Bronchial epithelial cell (primary cell): Measurements from ENCODE around the gene CCR7. TPM values are rescaled to one million over a fixed set of nuclear protein-coding genes. Genes with fewer than 3 reads are reported as not detected.

ENCODE experiments used
- DNase-seq: peaks from one replicate; pipeline ENCODE4 v3.0.0-alpha.2; 2010; ENCODE audit warnings: low read depth
- FAIRE-seq: peaks from 2 replicates; lab custom pipeline; 2011; peaks lifted over from hg19 to GRCh38; lab: Jason Lieb, UNC
- H3K27me3 ChIP-seq: 2 replicates; pipeline ENCODE4 v1.5.1; 2011; ENCODE audit warnings: low read length; ENCODE audit not compliant: control insufficient read depth, insufficient read depth
- H3K36me3 ChIP-seq: 2 replicates; pipeline ENCODE4 v1.5.1; 2011; ENCODE audit warnings: low read length; ENCODE audit not compliant: control insufficient read depth, insufficient read depth
- H3K4me3 ChIP-seq: 2 replicates; pipeline ENCODE4 v1.5.1; 2011; ENCODE audit warnings: mild to moderate bottlenecking, low read depth, low read length, control low read depth
- total RNA-seq: library from RNA; depleted of rRNA; stranded (reverse); fragments of >200 nt; gene quantifications from 2 replicates; pipeline ENCODE4 v1.2.1, GENCODE V29; 2014
- TF ChIP-seq, protein P1 (sequence below): IDR thresholded peaks from 2 replicates; pipeline ENCODE4 v1.5.1; 2011; ENCODE audit warnings: mild to moderate bottlenecking, moderate library complexity, low read length, control low read depth, inconsistent platforms; ENCODE audit not compliant: insufficient read depth, severe bottlenecking

CCR7 gene
- total RNA-seq, 1 donor from 2014 or later: not detected

DNA sequence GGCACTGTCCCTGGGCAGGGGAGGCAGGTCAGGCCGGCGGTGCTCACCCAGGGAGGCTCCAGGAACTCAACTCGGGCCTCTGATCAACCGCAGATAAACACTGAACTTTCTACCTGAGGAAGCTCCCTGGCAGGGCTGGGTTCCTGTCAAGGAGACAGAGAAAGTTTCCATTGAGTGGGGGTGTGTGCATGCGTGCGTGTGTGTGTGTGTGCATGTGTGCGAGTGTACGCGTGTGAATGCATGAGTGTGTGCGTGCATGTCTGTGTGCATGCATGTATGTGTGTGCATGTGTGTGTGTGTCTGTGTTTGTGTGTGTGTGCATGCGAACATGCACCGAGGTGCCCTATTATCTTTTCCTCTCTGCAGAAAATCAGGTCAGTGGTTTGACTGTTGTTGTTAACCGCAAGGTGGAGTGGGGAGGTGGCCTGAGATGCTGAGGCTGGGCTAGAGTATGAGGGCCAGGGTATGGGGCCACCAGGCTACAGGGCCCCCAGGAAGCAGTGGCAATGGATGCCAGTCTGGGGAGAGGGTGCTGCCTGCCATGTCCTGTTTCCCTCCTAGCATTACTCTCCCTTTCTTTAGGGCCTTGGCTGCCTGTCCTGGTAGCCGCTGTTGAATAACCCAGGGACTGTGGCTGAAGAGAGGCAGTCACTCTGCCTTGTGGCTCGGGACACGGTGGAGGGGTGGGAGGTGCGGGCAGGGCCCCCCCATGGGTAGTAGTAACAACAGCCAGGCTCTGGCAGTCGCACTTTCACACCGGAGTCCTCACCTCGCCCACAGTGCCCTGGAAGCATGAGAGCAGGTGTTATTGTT is 24.0 kb downstream of the CCR7 start:
- DNase-seq (no peak), FAIRE-seq (peak; percentile 32)
- TF ChIP-seq, protein P1, sequence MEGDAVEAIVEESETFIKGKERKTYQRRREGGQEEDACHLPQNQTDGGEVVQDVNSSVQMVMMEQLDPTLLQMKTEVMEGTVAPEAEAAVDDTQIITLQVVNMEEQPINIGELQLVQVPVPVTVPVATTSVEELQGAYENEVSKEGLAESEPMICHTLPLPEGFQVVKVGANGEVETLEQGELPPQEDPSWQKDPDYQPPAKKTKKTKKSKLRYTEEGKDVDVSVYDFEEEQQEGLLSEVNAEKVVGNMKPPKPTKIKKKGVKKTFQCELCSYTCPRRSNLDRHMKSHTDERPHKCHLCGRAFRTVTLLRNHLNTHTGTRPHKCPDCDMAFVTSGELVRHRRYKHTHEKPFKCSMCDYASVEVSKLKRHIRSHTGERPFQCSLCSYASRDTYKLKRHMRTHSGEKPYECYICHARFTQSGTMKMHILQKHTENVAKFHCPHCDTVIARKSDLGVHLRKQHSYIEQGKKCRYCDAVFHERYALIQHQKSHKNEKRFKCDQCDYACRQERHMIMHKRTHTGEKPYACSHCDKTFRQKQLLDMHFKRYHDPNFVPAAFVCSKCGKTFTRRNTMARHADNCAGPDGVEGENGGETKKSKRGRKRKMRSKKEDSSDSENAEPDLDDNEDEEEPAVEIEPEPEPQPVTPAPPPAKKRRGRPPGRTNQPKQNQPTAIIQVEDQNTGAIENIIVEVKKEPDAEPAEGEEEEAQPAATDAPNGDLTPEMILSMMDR: no peak
- H3K27me3 ChIP-seq: no peaks in the 10 kb centered on the region
- no peaks in the 10 kb centered on the region for H3K36me3 ChIP-seq
- H3K4me3 ChIP-seq: no peak overlapping the region

DNA sequence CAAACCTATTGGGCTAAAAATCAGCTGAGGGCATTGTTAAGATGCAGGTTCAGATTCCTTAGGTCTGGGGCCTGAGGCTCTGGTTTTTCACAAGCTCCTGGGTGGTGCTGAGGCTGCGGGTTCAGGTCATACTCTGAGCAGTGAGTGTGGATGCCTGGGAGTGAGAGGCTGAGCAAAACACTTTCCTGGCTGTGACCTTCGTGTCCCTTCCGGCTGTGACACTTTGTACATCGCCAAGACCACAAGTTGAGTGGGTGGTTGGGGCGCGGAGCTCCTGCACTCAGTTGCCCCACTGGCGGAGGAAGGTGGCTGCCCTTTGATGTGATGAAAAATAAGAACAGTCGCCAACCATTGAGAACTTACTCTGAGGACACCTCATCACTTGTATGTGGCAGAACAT is 24.8 kb downstream of the CCR7 start:
- FAIRE-seq: no peak
- Histone ChIP-seq H3K4me3 (no peak overlapping the region), H3K27me3 (no peaks in the 10 kb centered on the region), H3K36me3 (no peaks in the 10 kb centered on the region)
- TF ChIP-seq, protein P1: no peak
- no peak for DNase-seq

DNA sequence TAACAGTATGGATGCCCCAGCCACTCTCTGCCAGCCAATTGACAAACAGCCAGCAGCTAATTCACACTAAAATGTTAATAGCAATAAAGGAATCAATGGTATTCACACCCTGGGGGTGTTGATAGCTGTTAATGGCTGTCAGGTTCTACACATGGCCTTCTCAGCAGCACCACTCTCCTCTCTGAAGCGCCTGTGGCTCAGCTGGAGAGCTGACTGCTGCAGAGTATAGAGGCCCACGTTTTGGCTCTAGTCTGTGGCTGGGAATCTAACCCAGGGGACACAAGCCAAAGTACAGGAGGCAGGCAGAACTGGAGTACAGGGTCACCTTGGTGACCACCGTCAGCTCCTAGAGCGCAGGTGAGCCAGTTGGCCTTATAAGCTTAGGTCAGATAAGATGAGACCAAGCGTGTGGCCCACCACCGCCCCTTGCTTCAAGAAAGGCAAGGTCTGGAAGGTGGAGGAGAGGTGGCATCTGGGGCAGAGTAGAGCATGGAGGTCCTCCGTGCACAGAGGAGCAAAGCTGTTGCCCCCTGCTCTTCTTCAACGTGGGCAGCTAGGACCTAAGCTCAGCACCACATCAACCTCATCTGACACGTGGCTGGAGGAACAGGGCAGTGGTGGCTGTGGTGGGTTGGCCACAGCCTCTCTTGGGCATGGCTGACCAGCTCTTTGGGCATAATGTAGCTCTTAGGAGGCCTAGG is 25.4 kb downstream of the CCR7 start:
- Histone ChIP-seq H3K36me3 (no peaks in the 10 kb centered on the region), H3K4me3 (no peak overlapping the region), H3K27me3 (no peaks in the 10 kb centered on the region)
- TF ChIP-seq, protein P1: no peak
- DNase-seq (no peak), FAIRE-seq (no peak)

DNA sequence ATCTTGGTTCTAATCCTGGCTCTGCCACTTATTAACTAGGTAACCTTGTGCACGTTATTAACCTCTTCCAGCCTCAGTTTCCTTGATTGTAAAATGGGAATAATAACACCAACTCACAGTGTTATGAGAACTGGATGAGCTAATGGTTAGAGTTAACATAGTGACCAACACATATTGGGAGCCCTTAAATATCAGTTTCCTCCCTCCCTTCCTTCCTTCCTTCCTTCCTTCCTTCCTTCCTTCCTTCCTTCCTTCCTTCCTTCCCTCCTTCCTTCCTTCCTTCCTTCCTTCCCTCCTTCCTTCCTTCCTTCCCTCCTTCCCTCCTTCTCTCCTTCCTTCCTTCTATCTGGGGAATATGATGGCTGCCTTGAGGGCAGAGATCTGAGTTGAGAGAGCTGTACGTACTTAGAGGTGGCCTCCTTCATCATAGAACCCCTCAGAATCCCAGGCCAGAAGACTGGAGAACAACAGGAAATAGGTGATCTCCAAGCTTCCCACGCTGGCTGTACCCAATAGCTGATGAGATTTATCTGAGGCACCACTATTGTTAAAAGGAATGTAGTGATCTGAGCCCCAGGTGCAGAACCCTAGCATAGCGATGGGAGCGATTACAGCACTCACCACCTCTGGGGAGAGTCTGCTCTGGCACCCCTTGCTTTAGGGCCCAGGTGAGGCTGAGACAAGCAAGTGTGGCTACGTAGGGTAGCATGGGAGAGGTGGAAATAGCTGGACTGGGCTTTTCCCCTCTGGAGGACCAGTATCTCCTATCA is 26.2 kb downstream of the CCR7 start:
- no peaks in the 10 kb centered on the region for H3K27me3 ChIP-seq
- FAIRE-seq (no peak), DNase-seq (no peak)

More for the DNA sequence above, 26.2 kb downstream of the CCR7 start:
- Histone ChIP-seq H3K4me3 (no peak overlapping the region), H3K36me3 (no peaks in the 10 kb centered on the region)
- TF ChIP-seq, protein P1: no peak
